ENCODE measurements around the gene GRM4.

The GRM4 gene

DNA sequence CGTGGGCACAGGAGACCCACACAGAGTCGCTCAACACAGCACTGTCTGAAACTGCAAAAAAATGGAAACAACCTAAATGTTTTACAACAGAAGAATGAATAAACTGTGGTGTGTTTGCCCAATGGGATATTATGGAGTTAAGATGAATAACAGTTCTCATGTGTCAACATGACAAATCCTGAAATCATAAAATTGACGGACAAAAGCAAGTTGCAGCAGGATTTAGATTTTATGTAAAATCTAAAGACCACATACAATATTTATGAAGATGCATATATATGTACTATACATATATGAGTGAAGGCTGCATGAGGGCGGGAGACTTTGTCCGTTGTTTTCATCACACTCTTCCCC, 79.7 kb downstream of the GRM4 start:
- 87% methylated on average over 4 of the region's 5 CpGs for WGBS
- no peak overlapping the region for H3K9ac ChIP-seq (ENCODE audit: low read depth, low read length)
- no peaks in the 10 kb centered on the region for H3K9me3 ChIP-seq (ENCODE audit: insufficient read depth, low read depth, low read length)
- H3K4me1 ChIP-seq (ENCODE audit: insufficient read depth, low read length) = peaks cover 7% of the 10 kb centered on the region; the same call in 1 of the 2 replicates
- H3K27me3 ChIP-seq (ENCODE audit: insufficient read depth, low read length) = no peaks in the 10 kb centered on the region
- H3K36me3 ChIP-seq (ENCODE audit: insufficient read depth, low read length) = no peaks in the 10 kb centered on the region
- H3K27ac ChIP-seq (ENCODE audit: low read depth, low read length) = no peak overlapping the region
- H3K4me3 ChIP-seq (ENCODE audit: low read length) = no peak overlapping the region

DNA sequence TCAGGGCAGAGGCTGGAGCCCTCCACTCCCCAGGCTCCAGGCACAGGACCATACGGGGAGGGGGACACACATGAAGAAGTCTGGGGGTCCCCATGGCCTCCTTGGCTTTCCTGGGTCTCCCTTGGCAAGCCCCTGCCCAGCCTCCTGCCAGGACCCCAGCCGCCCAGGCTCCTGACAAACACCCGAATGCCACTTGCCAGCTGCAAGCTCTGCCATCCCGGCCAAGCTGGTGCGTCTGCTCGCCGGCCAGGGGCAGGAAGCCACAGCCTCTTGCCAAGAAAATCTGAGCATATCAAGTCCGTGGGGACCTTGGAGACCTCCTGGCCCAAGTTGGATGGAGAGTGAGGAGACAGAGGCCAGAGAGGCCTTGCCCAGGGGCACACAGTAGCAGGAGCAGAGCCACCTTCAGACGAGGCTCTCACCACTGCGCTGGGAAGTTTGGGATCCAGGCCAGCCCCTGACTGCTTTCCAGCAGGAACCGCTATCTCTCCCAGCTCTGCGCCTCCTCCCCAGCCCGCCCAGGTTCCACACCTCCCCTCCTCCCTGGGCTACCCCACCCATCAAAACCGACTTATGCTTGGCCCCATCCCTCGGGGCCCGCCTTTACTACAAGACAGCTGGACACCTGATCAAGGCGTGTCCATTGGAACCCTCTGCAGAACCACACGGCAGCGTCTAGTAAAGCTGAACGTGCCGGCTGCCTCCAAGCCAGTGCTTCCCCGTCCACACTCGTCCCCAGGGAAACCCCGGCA, 80.2 kb downstream of the GRM4 start:
- Histone ChIP-seq H3K27me3 (ENCODE audit: insufficient read depth, low read length) (no peaks in the 10 kb centered on the region), H3K36me3 (ENCODE audit: insufficient read depth, low read length) (no peaks in the 10 kb centered on the region), H3K4me3 (ENCODE audit: low read length) (no peak overlapping the region), H3K27ac (ENCODE audit: low read depth, low read length) (no peak overlapping the region), H3K9me3 (ENCODE audit: insufficient read depth, low read depth, low read length) (no peaks in the 10 kb centered on the region), H3K9ac (ENCODE audit: low read depth, low read length) (no peak overlapping the region), H3K4me1 (ENCODE audit: insufficient read depth, low read length) (peaks cover 7% of the 10 kb centered on the region; the same call in 1 of the 2 replicates)
- 89% methylated on average over 24 of the region's 24 CpGs for WGBS

DNA sequence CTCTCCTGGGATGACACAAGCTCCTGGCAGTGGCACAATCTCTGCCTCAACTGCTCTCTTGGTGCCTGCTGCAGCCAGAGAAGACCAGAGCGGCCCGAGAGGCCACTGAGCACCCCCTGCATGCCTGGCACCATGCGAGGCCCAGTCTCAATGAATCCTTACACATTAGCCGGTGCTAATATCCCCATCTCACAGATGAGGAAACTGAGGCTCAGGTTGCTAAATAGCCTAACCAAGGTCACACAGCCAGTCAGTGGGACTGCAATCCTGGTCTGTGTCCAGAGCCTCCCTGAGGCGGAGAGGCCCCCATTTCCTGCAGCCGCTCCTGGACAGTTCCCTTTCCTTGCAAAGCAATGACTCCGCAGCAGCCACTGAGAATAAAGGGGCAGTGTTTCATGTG, 81.2 kb downstream of the GRM4 start:
- H3K4me3 ChIP-seq (ENCODE audit: low read length) = no peak overlapping the region
- H3K9me3 ChIP-seq (ENCODE audit: insufficient read depth, low read depth, low read length) = no peaks in the 10 kb centered on the region
- 94% methylated on average over 7 of the region's 7 CpGs for WGBS
- no peaks in the 10 kb centered on the region for H3K36me3 ChIP-seq (ENCODE audit: insufficient read depth, low read length)
- no peak overlapping the region for H3K9ac ChIP-seq (ENCODE audit: low read depth, low read length)
- H3K27me3 ChIP-seq (ENCODE audit: insufficient read depth, low read length) = no peaks in the 10 kb centered on the region
- H3K27ac ChIP-seq (ENCODE audit: low read depth, low read length) = no peak overlapping the region
- H3K4me1 ChIP-seq (ENCODE audit: insufficient read depth, low read length) = peaks cover 7% of the 10 kb centered on the region; the same call in 1 of the 2 replicates

DNA sequence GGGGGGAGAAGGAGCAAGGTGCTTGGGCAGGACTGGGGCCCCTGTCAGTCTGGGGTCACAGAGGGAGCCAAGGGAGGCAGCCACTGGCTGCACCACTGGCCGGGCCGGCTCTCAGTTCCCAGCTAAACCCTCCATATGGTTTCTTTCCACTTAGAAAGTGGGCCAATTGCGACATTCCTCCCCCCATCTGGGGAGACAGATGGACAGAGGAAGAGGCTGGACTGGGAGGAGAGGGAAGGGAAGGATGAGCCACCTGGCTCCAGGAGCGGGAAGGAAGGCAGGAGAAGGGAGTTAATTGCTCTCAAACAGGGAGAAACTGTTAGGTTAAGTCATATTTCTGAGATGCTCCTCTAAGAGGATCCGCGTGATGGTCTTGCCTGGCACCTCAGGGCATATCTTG, 82.2 kb downstream of the GRM4 start:
- Histone ChIP-seq H3K4me3 (ENCODE audit: low read length) (no peak overlapping the region), H3K9me3 (ENCODE audit: insufficient read depth, low read depth, low read length) (no peaks in the 10 kb centered on the region), H3K27me3 (ENCODE audit: insufficient read depth, low read length) (no peaks in the 10 kb centered on the region), H3K4me1 (ENCODE audit: insufficient read depth, low read length) (peaks cover 2% of the 10 kb centered on the region; the same call in 1 of the 2 replicates), H3K36me3 (ENCODE audit: insufficient read depth, low read length) (no peaks in the 10 kb centered on the region), H3K27ac (ENCODE audit: low read depth, low read length) (no peak overlapping the region), H3K9ac (ENCODE audit: low read depth, low read length) (no peak overlapping the region)
- WGBS = 93% methylated on average over 6 of the region's 6 CpGs

DNA sequence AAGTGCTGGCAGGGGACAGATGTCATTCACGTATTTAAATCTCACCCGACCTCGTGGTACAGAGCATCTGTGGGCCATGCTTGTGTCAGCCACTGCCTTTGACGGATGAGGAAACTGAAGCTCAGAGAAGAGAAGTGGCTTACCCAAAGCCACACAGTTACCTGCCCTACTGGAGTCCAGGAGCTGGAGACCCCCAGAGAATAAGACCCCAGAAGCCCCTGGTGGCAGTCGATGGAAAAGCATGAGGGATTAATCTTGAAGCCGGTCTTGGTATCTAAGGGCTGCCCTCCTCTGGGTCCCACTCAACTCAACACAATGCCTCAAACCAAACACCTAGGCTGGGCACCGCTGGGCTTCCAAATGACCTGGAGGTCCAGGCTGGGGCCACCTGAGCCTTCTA, 83.1 kb downstream of the GRM4 start:
- no peaks in the 10 kb centered on the region for H3K27me3 ChIP-seq (ENCODE audit: insufficient read depth, low read length)
- H3K9ac ChIP-seq (ENCODE audit: low read depth, low read length) = no peak overlapping the region
- no peak overlapping the region for H3K27ac ChIP-seq (ENCODE audit: low read depth, low read length)
- no peak overlapping the region for H3K4me3 ChIP-seq (ENCODE audit: low read length)
- H3K36me3 ChIP-seq (ENCODE audit: insufficient read depth, low read length) = no peaks in the 10 kb centered on the region
- 85% methylated on average over 7 of the region's 7 CpGs for WGBS
- H3K4me1 ChIP-seq (ENCODE audit: insufficient read depth, low read length) = no peaks in the 10 kb centered on the region
- no peaks in the 10 kb centered on the region for H3K9me3 ChIP-seq (ENCODE audit: insufficient read depth, low read depth, low read length)

DNA sequence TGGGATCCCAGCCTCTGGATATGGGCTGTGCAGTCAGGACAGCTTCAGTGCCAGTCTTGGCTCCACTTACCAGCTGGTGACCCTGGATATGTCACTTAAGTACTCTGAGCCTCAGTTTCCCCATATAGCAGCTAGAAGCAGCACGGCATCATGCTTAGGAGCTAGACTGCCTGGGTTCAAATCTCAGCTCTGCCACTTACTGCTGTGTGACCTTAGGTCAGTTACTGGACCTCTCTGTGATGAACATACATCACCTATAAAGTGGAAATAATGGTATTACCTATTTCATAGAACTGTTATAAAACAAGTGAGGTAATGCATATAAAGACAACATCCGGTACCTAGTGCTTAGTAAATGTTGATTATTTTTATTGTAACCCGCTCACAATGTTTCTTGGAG, 83.7 kb downstream of the GRM4 start:
- no peaks in the 10 kb centered on the region for H3K27me3 ChIP-seq (ENCODE audit: insufficient read depth, low read length)
- no peaks in the 10 kb centered on the region for H3K9me3 ChIP-seq (ENCODE audit: insufficient read depth, low read depth, low read length)
- no peak overlapping the region for H3K4me3 ChIP-seq (ENCODE audit: low read length)
- H3K36me3 ChIP-seq (ENCODE audit: insufficient read depth, low read length) = no peaks in the 10 kb centered on the region
- no peak overlapping the region for H3K9ac ChIP-seq (ENCODE audit: low read depth, low read length)
- H3K4me1 ChIP-seq (ENCODE audit: insufficient read depth, low read length) = 0 out of 2 replicates have a peak, but pooled peaks cover under 1% of the 10 kb centered on the region
- 95% methylated on average over 3 of the region's 3 CpGs for WGBS
- no peak overlapping the region for H3K27ac ChIP-seq (ENCODE audit: low read depth, low read length)

DNA sequence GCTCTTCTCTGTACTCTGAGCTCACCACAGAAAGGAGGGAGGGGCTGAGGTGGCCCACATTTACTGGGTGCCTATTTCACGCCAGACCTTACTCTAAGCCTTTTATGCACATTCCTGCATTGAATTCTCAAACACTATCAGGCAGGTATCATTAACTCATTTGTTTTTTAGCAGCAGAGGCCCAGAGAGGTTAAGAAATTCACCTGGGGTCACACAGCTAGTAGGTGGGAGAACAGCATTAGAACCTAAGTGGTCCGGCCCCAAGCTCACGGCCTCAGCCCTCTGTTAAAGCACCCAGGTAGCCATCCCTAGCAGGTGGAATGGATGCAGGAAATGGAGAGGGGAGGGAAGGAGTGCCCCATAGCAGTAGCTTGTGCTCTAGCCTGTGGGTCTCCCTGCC, 84.5 kb downstream of the GRM4 start:
- Histone ChIP-seq H3K27ac (ENCODE audit: low read depth, low read length) (no peak overlapping the region), H3K9me3 (ENCODE audit: insufficient read depth, low read depth, low read length) (no peaks in the 10 kb centered on the region), H3K9ac (ENCODE audit: low read depth, low read length) (no peak overlapping the region), H3K4me3 (ENCODE audit: low read length) (no peak overlapping the region), H3K27me3 (ENCODE audit: insufficient read depth, low read length) (no peaks in the 10 kb centered on the region), H3K4me1 (ENCODE audit: insufficient read depth, low read length) (peaks cover 5% of the 10 kb centered on the region; the same call in 1 of the 2 replicates), H3K36me3 (ENCODE audit: insufficient read depth, low read length) (no peaks in the 10 kb centered on the region)
- 86% methylated on average over 3 of the region's 3 CpGs for WGBS

DNA sequence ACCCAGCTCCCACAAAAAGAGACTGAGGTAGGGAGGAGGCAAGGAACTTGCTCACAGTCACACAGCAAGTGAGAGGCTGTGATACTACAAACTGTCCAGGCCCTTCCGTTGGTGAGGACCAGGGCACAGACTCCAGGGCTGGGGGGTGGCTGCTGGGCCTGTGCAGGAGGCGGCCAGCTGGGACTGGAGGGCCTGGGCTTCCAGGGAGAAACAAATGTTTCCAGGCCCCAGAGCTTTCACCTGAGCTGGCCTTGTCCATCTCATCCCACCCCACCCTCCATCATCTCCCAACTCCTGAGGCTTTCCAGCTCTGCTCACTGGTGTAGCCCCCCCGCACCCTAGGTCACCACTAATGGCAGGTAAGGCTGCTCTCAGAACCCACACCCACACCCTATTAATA, 86.0 kb downstream of the GRM4 start:
- Histone ChIP-seq H3K9me3 (ENCODE audit: insufficient read depth, low read depth, low read length) (no peaks in the 10 kb centered on the region), H3K9ac (ENCODE audit: low read depth, low read length) (no peak overlapping the region)

DNA sequence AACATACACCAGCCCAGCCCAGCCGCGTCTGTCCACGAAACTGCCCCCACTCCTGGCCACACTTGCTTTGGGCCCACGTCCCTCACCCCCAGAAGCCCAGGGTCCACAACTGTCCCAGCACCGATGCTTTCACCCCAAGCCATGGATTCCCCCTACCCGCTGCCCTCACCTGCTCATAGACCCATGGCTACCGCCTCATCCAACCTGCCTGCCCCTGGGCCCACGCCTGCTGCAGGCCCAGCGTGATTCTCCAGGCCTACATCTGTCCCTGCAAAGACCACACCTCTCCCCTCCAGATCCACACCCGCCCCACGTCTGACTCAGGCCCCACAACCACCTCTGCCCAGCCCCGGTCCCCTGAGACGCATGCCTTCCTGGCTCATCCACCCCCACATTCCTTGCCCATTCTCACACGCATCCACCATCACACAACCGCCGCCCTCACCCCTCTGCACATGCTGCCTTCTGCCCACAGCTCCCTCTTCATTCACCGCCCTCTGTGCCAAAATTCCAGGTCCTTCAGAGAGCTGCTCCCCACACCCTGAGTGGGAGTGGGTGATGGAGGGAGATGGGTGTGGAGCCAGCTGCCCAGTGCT, 86.7 kb downstream of the GRM4 start:
- 86% methylated on average over 16 of the region's 17 CpGs for WGBS
- Histone ChIP-seq H3K9ac (ENCODE audit: low read depth, low read length) (no peak overlapping the region), H3K9me3 (ENCODE audit: insufficient read depth, low read depth, low read length) (no peaks in the 10 kb centered on the region), H3K27me3 (ENCODE audit: insufficient read depth, low read length) (no peaks in the 10 kb centered on the region), H3K36me3 (ENCODE audit: insufficient read depth, low read length) (no peaks in the 10 kb centered on the region), H3K4me3 (ENCODE audit: low read length) (no peak overlapping the region), H3K27ac (ENCODE audit: low read depth, low read length) (no peak overlapping the region), H3K4me1 (ENCODE audit: insufficient read depth, low read length) (peaks cover 9% of the 10 kb centered on the region; the same call in 1 of the 2 replicates)

More for the DNA sequence above, 86.0 kb downstream of the GRM4 start:
- Histone ChIP-seq H3K36me3 (ENCODE audit: insufficient read depth, low read length) (no peaks in the 10 kb centered on the region), H3K4me1 (ENCODE audit: insufficient read depth, low read length) (peaks cover 9% of the 10 kb centered on the region; the same call in 1 of the 2 replicates), H3K4me3 (ENCODE audit: low read length) (no peak overlapping the region), H3K27ac (ENCODE audit: low read depth, low read length) (no peak overlapping the region), H3K27me3 (ENCODE audit: insufficient read depth, low read length) (no peaks in the 10 kb centered on the region)
- 91% methylated on average over 3 of the region's 3 CpGs for WGBS

DNA sequence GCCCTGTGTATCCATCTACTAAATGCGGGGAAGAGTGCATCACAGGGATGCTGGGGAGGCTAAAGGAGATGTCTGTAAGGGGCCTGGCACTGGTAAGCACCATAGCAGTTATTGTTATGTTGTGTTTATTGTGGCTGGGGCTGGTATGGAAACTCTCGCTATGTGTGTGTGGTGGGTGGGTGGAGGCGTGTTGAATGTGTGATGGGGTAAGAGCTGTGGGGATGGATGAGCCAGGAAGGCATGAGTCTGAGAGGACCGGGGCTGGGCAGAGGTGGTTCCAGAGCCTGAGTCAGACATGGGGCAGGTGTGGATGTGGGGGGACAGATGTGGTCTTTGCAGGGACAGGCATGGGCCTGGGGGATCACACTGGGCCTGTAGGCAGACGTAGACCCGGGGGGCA, 88.1 kb downstream of the GRM4 start:
- H3K9me3 ChIP-seq (ENCODE audit: insufficient read depth, low read depth, low read length) = no peaks in the 10 kb centered on the region
- no peaks in the 10 kb centered on the region for H3K36me3 ChIP-seq (ENCODE audit: insufficient read depth, low read length)
- peaks cover 17% of the 10 kb centered on the region for H3K4me1 ChIP-seq (ENCODE audit: insufficient read depth, low read length)
- no peak overlapping the region for H3K4me3 ChIP-seq (ENCODE audit: low read length)
- WGBS = 95% methylated on average over 6 of the region's 6 CpGs
- H3K27me3 ChIP-seq (ENCODE audit: insufficient read depth, low read length) = no peaks in the 10 kb centered on the region
- H3K27ac ChIP-seq (ENCODE audit: low read depth, low read length) = no peak overlapping the region
- no peak overlapping the region for H3K9ac ChIP-seq (ENCODE audit: low read depth, low read length)

DNA sequence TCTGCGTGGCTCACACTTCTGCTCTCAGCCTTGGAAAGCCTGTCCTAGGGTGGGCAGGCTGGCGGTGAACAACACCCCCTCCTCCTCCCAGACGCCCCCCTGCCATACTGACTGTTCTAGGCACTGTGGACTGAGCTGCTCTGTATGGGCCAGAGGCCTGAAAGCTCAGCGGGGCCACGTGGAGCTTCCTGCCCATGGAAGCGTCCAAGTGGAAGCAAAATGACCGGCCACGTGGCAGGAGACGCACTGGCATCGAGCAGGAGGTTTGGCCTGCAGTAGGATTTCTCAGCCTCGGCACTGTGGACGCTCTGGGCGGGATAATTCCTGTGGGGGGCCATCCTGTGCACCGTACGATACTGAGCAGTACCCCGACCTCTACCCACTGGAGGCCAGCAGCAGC, 88.7 kb downstream of the GRM4 start:
- Histone ChIP-seq H3K9me3 (ENCODE audit: insufficient read depth, low read depth, low read length) (no peaks in the 10 kb centered on the region), H3K36me3 (ENCODE audit: insufficient read depth, low read length) (no peaks in the 10 kb centered on the region), H3K27me3 (ENCODE audit: insufficient read depth, low read length) (no peaks in the 10 kb centered on the region), H3K4me3 (ENCODE audit: low read length) (no peak overlapping the region), H3K4me1 (ENCODE audit: insufficient read depth, low read length) (peaks cover 17% of the 10 kb centered on the region), H3K9ac (ENCODE audit: low read depth, low read length) (no peak overlapping the region), H3K27ac (ENCODE audit: low read depth, low read length) (no peak overlapping the region)
- WGBS = 94% methylated on average over 16 of the region's 16 CpGs

Data from HUES64 (cell line).